K562 (cell line): ENCODE data around the gene PPCDC. TPM values are rescaled to one million over a fixed set of nuclear protein-coding genes. Genes with fewer than 3 reads are reported as not detected.

ENCODE experiments used
- ATAC-seq: fragments of 200-7000 bp; cut with Tn5 transposase; 3 replicates; pipeline ENCODE4 v1.9.1; 2020; ENCODE audit warnings: moderate library complexity
- BruUV-seq: library from RNA; stranded (reverse); fragments of 400-500 nt; replicated peaks from 2 replicates; lab custom pipeline; 2021; lab: Mats Ljungman, UMichigan
- CTCF ChIA-PET: fragments of 300-600 bp; formaldehyde crosslinking; extraction: SDS; loops from one replicate; lab custom pipeline; 2021; ENCODE audit warnings: low intra/inter-chr PET ratio; lab: Yijun Ruan, JAX
- POLR2A ChIA-PET: fragments of 300-600, 350-650 bp; sonication (Branson Sonifier 250); formaldehyde crosslinking; extraction: SDS; loops from one replicate; lab custom pipeline; 2021; ENCODE audit warnings: antibody characterized with exemption, inconsistent platforms; lab: Yijun Ruan, JAX
- DNase-seq, 4 experiments: peaks; one replicate each; pipeline versions ENCODE4 v3.0.0 to v3.0.0-alpha.2; 2011 to 2018; ENCODE audit warnings: low spot score in 3 of 4, mixed read lengths in 3 of 4; ENCODE audit errors: extremely low read depth in 1 of 4
- FAIRE-seq: peaks from 2 replicates; lab custom pipeline; 2011; peaks lifted over from hg19 to GRCh38; lab: Jason Lieb, UNC
- H2AFZ ChIP-seq: 2 replicates; pipeline ENCODE4 v1.6.0; 2011; ENCODE audit warnings: low read depth, low read length, control low read depth, inconsistent platforms
- H3K27ac ChIP-seq: fragments of 200-600 bp; 3 replicates; pipeline ENCODE4 v1.8.0; 2011; ENCODE audit warnings: low read depth, mild to moderate bottlenecking, control low read depth, inconsistent platforms, low read length, moderate library complexity, mixed read lengths; ENCODE audit errors: extremely low read depth
- H3K27me3 ChIP-seq, 2 experiments: fragments of 300-600 bp in 1 of 2; 2 replicates in 1 of 2; 3 replicates in 1 of 2; pipeline versions ENCODE4 v1.6.0 to v1.8.0; 2011; ENCODE audit warnings: inconsistent platforms in 2 of 2, low read length in 2 of 2, mild to moderate bottlenecking in 1 of 2, mixed read lengths in 1 of 2, moderate library complexity in 1 of 2; ENCODE audit not compliant: control insufficient read depth in 2 of 2, insufficient read depth in 2 of 2
- H3K36me3 ChIP-seq: fragments of 300-600 bp; 3 replicates; pipeline ENCODE4 v1.8.0; 2011; ENCODE audit warnings: mild to moderate bottlenecking, low read length, inconsistent platforms; ENCODE audit not compliant: control insufficient read depth, insufficient read depth
- H3K4me1 ChIP-seq, 2 experiments: fragments of 200-600 bp in 1 of 2; replicated peaks in 1 of 2; 2 replicates in 1 of 2; 3 replicates in 1 of 2; pipeline versions ENCODE4 v1.5.1 to v1.8.0; 2011; ENCODE audit warnings: inconsistent platforms in 2 of 2, low read length in 2 of 2, mild to moderate bottlenecking in 1 of 2, mixed read lengths in 1 of 2, moderate library complexity in 1 of 2; ENCODE audit not compliant: control insufficient read depth in 2 of 2, insufficient read depth in 2 of 2
- H3K4me2 ChIP-seq: 2 replicates; pipeline ENCODE4 v1.6.1; 2011; ENCODE audit warnings: low read length, control low read depth, inconsistent platforms, mixed read lengths; ENCODE audit not compliant: insufficient read depth
- H3K4me3 ChIP-seq: fragments of 200-600 bp; sonication (generic), shearing (Covaris generic); 2 replicates; pipeline ENCODE4 v1.5.1; 2016; ENCODE audit warnings: control low read depth, inconsistent platforms
- H3K79me2 ChIP-seq: fragments of 200-600 bp; 3 replicates; pipeline ENCODE4 v1.8.0; 2011; ENCODE audit warnings: low read length, inconsistent platforms; ENCODE audit not compliant: control insufficient read depth, insufficient read depth
- H3K9ac ChIP-seq, 2 experiments: 2 replicates each; pipeline versions ENCODE4 v1.6.0 to v1.6.1; 2011; ENCODE audit warnings: low read depth in 2 of 2, low read length in 2 of 2, control low read depth in 1 of 2, inconsistent platforms in 1 of 2, mild to moderate bottlenecking in 1 of 2, mixed read lengths in 1 of 2; ENCODE audit not compliant: insufficient read depth in 1 of 2
- H3K9me1 ChIP-seq: one replicate; pipeline ENCODE4 v1.6.0; 2011; ENCODE audit warnings: inconsistent platforms, mild to moderate bottlenecking, low read length, moderate library complexity; ENCODE audit not compliant: control insufficient read depth, insufficient read depth
- H3K9me3 ChIP-seq: replicated peaks from 2 replicates; pipeline ENCODE4 v1.5.1; 2011; ENCODE audit warnings: low read depth, low read length, inconsistent platforms; ENCODE audit not compliant: control insufficient read depth, insufficient read depth
- H4K20me1 ChIP-seq: replicated peaks from 2 replicates; pipeline ENCODE4 v1.6.1; 2011; ENCODE audit warnings: low read length, inconsistent platforms, mixed read lengths; ENCODE audit not compliant: control insufficient read depth, insufficient read depth
- NFRKB ChIP-seq: fragments of 450-650 bp; IDR thresholded peaks from 2 replicates; pipeline ENCODE4 v1.6.1; 2016; ENCODE audit warnings: low read depth
- SMARCB1 ChIP-seq: IDR thresholded peaks from 2 replicates; pipeline ENCODE4 v1.6.1; 2011; ENCODE audit warnings: improper control_type of control experiment, low read depth; ENCODE audit not compliant: insufficient read length
- SUPT5H ChIP-seq: fragments of 450-650 bp; IDR thresholded peaks from 2 replicates; pipeline ENCODE4 v1.6.1; 2016
- ZNF408 ChIP-seq: fragments of 250-450 bp; sonication (Bioruptor Pico); IDR thresholded peaks from 2 replicates; pipeline ENCODE4 v1.4.0; 2020; ENCODE audit warnings: low read depth, mild to moderate bottlenecking, moderate library complexity
- ZNF41 ChIP-seq: fragments of 250-450 bp; sonication (Bioruptor Pico); conservative IDR thresholded peaks from 2 replicates; pipeline ENCODE4 v1.4.0; 2020; ENCODE audit warnings: mild to moderate bottlenecking
- WGBS: fragments of 100-300 bp; shearing (Covaris generic); methylation state at CpG from one replicate; pipeline ENCODE4 v1.1.6; 2016; ENCODE audit warnings: low coverage, mixed read lengths; ENCODE audit not compliant: insufficient coverage; ENCODE audit errors: missing lambda C conversion rate; 5-methylcytosine and 5-hydroxymethylcytosine counted together
- in situ Hi-C: fragments of 300-500 bp; cut with MboI; formaldehyde crosslinking; loops from 4 replicates; pipeline ENCODE4 v1.15.0; 2018; ENCODE audit warnings: inconsistent platforms, mixed read lengths
- intact Hi-C: fragments of 100-400 bp; cut with micrococcal nuclease; formaldehyde crosslinking; loops from 2 replicates; pipeline ENCODE4 v1.14.2; 2022
- polyA plus RNA-seq, 8 experiments: library from polyadenylated mRNA; depleted of rRNA in 4 of 8; stranded (reverse) in 5 of 8; unstranded in 3 of 8; fragments of >200 nt; fragmentation: Nextera tagmentation in 2 of 8; fragmentation: Illumina TruSeq in 1 of 8; extraction: Ambion mirVana in 2 of 8; extraction: Trizol in 1 of 8; gene quantifications; 2 replicates each; pipeline versions ENCODE4 v1.2.1 to v1.2.3, GENCODE V29; 2011 to 2014; ENCODE audit warnings: inconsistent platforms in 1 of 8, missing spikeins in 1 of 8
- total RNA-seq, 7 experiments: library from RNA; depleted of rRNA in 6 of 7; stranded (reverse); fragments of >200 nt in 6 of 7; fragmentation: Illumina TruSeq in 2 of 7; extraction: Trizol in 2 of 7; gene quantifications; 2 replicates each; pipeline versions ENCODE4 v1.2.1 to v1.2.3, GENCODE V29; 2011 to 2021; ENCODE audit warnings: low replicate concordance in 1 of 7
- TF ChIP-seq, protein P1 (sequence below), 2 experiments: fragments of 200-800 bp in 1 of 2; sonication (Bioruptor generic) in 1 of 2; sonication (generic) in 1 of 2; formaldehyde crosslinking in 1 of 2; IDR thresholded peaks in 1 of 2; conservative IDR thresholded peaks in 1 of 2; 2 replicates each; pipeline versions ENCODE4 v1.5.0 to v1.6.1; 2016 to 2020; ENCODE audit warnings: missing compliant biosample characterization in 1 of 2, missing genetic modification characterization in 1 of 2, missing genetic modification reagents in 1 of 2
- TF ChIP-seq, protein P2 (sequence below), 2 experiments: fragments of 450-650 bp; IDR thresholded peaks; 2 replicates each; pipeline ENCODE4 v1.6.1; 2016

PPCDC gene
- total and polyA plus RNA-seq, 9 of the 15 experiments (the other 6 are each of a cell fraction or from before 2014, with no cell fraction given): 10.9 to 53.6 (median 16.7) TPM

DNA sequence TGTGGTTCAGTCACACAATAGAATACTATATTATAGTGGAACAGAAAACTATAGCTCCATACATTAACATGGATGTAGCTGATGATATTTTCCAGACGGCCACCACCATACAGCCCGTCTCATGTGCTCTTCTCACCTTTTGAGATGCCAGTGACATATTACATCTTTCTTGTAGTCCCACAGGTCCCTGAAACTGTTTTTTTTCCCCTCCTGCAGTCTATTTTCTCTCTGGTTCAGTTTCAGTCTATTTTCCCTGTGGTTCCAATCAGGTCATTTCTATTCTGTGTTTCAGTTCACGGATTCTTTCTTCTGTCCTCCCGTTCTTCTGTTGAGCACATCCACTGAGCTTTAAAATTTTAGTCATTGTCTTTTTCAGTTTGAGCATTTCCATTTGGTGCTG, 72.2 kb downstream of the PPCDC start:
- no peak overlapping the region for H3K4me3 ChIP-seq
- no peak for TF ChIP-seq ZNF41 (CRISPR knock-in tag)
- TF ChIP-seq ZNF408 (CRISPR knock-in tag): no peak
- TF ChIP-seq, protein P1, sequence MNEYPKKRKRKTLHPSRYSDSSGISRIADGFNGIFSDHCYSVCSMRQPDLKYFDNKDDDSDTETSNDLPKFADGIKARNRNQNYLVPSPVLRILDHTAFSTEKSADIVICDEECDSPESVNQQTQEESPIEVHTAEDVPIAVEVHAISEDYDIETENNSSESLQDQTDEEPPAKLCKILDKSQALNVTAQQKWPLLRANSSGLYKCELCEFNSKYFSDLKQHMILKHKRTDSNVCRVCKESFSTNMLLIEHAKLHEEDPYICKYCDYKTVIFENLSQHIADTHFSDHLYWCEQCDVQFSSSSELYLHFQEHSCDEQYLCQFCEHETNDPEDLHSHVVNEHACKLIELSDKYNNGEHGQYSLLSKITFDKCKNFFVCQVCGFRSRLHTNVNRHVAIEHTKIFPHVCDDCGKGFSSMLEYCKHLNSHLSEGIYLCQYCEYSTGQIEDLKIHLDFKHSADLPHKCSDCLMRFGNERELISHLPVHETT (CRISPR knock-in tag; conservative IDR thresholded peaks at IDR 0.05 in 1 of 2, IDR thresholded peaks at IDR 0.05 in 1 of 2): no peak
- TF ChIP-seq, all 486 proteins: peak for 0
- no TSS peak for BruUV-seq
- Histone ChIP-seq H3K9ac (no peak overlapping the region), H3K36me3 (no peaks in the 10 kb centered on the region), H4K20me1 (no peaks in the 10 kb centered on the region), H2AFZ (no peak overlapping the region), H3K9me1 (no peaks in the 10 kb centered on the region), H3K9me3 (no peaks in the 10 kb centered on the region), H3K27ac (no peak overlapping the region), H3K4me2 (no peak overlapping the region), H3K79me2 (no peaks in the 10 kb centered on the region), H3K27me3 (no peaks in the 10 kb centered on the region), H3K4me1 (no peaks in the 10 kb centered on the region; a peak in 1 of 5 replicates)
- ChIA-PET POLR2A (interaction anchor here (1.0 kb wide), 1 partner anchor 30 kb away, joined by 3 read pairs; no protein-coding TSS in a partner anchor), CTCF (no interaction called here)
- no peak for ATAC-seq
- FAIRE-seq: no peak
- in situ Hi-C loops (no loop called here), intact Hi-C loops (no loop called here)
- 55% methylated on average over 4 of the region's 4 CpGs for WGBS
- DNase-seq: no peak

DNA sequence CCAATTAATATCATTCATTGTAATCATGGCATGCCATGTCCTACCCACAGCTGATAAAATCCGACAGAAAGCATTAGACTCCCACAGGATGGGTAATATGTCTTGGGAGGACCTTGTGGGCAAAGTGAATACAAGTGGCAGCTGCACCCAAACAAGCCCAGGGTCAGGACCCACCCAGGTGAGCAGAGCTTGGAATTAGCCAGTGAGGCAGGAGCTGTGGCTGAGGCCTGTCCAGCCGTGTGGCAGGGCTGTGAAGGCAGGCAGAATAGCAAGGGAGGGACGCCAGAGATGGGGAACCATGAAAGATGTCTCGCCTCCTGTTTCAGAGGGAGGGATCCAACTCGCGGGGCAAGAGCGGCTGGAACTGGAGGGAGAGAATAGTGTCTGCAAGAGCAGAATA, 74.5 kb downstream of the PPCDC start:
- ChIA-PET POLR2A (interaction anchor here (1.2 to 1.4 kb wide), 2 partner anchors 11 to 13 kb away, joined by 4 to 5 read pairs; no protein-coding TSS in a partner anchor), CTCF (no interaction called here)
- H3K9me1 ChIP-seq: no peaks in the 10 kb centered on the region
- intact Hi-C loops (no loop called here), in situ Hi-C loops (no loop called here)
- no peaks in the 10 kb centered on the region for H3K4me1 ChIP-seq
- no TSS peak for BruUV-seq
- no peak for TF ChIP-seq NFRKB
- TF ChIP-seq SUPT5H: no peak
- no peak for TF ChIP-seq SMARCB1
- TF ChIP-seq, protein P2, sequence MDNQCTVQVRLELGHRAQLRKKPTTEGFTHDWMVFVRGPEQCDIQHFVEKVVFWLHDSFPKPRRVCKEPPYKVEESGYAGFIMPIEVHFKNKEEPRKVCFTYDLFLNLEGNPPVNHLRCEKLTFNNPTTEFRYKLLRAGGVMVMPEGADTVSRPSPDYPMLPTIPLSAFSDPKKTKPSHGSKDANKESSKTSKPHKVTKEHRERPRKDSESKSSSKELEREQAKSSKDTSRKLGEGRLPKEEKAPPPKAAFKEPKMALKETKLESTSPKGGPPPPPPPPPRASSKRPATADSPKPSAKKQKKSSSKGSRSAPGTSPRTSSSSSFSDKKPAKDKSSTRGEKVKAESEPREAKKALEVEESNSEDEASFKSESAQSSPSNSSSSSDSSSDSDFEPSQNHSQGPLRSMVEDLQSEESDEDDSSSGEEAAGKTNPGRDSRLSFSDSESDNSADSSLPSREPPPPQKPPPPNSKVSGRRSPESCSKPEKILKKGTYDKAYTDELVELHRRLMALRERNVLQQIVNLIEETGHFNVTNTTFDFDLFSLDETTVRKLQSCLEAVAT (IDR thresholded peaks at IDR 0.05): no peak
- H4K20me1 ChIP-seq: no peaks in the 10 kb centered on the region
- FAIRE-seq (no peak), ATAC-seq (no peak), DNase-seq (no peak)
- 40% methylated on average over 7 of the region's 7 CpGs for WGBS
- peak overlapping the region in 1 of 2 experiments; percentile 72; a peak in 1 of 4 replicates for H3K9ac ChIP-seq
- no peak overlapping the region for H3K27ac ChIP-seq
- no peaks in the 10 kb centered on the region for H3K27me3 ChIP-seq
- H3K79me2 ChIP-seq: no peaks in the 10 kb centered on the region
- no peak overlapping the region for H3K4me3 ChIP-seq
- no peak overlapping the region for H2AFZ ChIP-seq
- no peaks in the 10 kb centered on the region for H3K9me3 ChIP-seq
- H3K4me2 ChIP-seq: no peak overlapping the region
- no peaks in the 10 kb centered on the region for H3K36me3 ChIP-seq
